DMS153 treated with DMSO at 0.1 percent for 48 hours (cell line): ENCODE measurements around the gene SGTA.
"Not testable (repeated sequence)": the region's sequence is repeated elsewhere in the genome, so short reads cannot be mapped to it uniquely, and the experiment has no call there.

Experiments
- DNase-seq: peaks from one replicate; lab custom pipeline; 2025; ENCODE audit not compliant: unreplicated experiment; lab: John Stamatoyannopoulos, UW

The SGTA gene

GRCh38 chr19:2782936-2783780, at the start of gene SGTA:
SGTA (minus strand) TSS chr19:2783273; CDS start chr19:2769068, 14,205 bp downstream.
- DNase-seq: peak; percentile 96

- DNase-seq: no peak
These were observed 44.9 kb upstream of the SGTA start for GRCh38 chr19:2827840-2828489.

GRCh38 chr19:2827022-2827421, 43.9 kb upstream of the SGTA start:
- no peak for DNase-seq

GRCh38 chr19:2824129-2824528, 41.1 kb upstream of the SGTA start:
- no peak for DNase-seq

GRCh38 chr19:2823646-2824045, 40.6 kb upstream of the SGTA start:
- DNase-seq: no peak

- DNase-seq: no peak
These were observed 39.8 kb upstream of the SGTA start for GRCh38 chr19:2822846-2823245.

GRCh38 chr19:2820112-2820702, 37.1 kb upstream of the SGTA start:
- DNase-seq: no peak

GRCh38 chr19:2819540-2820111, 36.6 kb upstream of the SGTA start, which contains the start of gene ZNF554:
ZNF554 (plus strand) TSS chr19:2819868; CDS start chr19:2820072, 204 bp downstream.
- peak; percentile 88 for DNase-seq

- not testable (repeated sequence) for DNase-seq
These were observed 34.3 kb upstream of the SGTA start for GRCh38 chr19:2817237-2817829.

GRCh38 chr19:2816641-2817040, 33.6 kb upstream of the SGTA start:
- no peak for DNase-seq

- DNase-seq: no peak
These were observed 32.9 kb upstream of the SGTA start for GRCh38 chr19:2815923-2816322.

GRCh38 chr19:2815191-2815614, 32.1 kb upstream of the SGTA start:
- no peak for DNase-seq

- no peak for DNase-seq
These were observed 31.4 kb upstream of the SGTA start for GRCh38 chr19:2814426-2814825.

- no peak for DNase-seq
These were observed 30.4 kb upstream of the SGTA start for GRCh38 chr19:2813235-2814160.

GRCh38 chr19:2812414-2813234, 29.6 kb upstream of the SGTA start:
- no peak for DNase-seq

- DNase-seq: no peak
These were observed 28.8 kb upstream of the SGTA start for GRCh38 chr19:2811735-2812413.

GRCh38 chr19:2811221-2811722, 28.2 kb upstream of the SGTA start:
- no peak for DNase-seq
